Globus pallidus (tissue), 1 donor: Measurements from ENCODE around the gene UBC.
"Not testable (repeated sequence)": the region's sequence is repeated elsewhere in the genome, so short reads cannot be mapped to it uniquely, and the experiment has no call there.

ENCODE experiments used
- DNase-seq: peaks from one replicate; pipeline ENCODE4 v3.0.0-alpha.2; 2015; ENCODE audit warnings: low spot score

Gene UBC

DNA sequence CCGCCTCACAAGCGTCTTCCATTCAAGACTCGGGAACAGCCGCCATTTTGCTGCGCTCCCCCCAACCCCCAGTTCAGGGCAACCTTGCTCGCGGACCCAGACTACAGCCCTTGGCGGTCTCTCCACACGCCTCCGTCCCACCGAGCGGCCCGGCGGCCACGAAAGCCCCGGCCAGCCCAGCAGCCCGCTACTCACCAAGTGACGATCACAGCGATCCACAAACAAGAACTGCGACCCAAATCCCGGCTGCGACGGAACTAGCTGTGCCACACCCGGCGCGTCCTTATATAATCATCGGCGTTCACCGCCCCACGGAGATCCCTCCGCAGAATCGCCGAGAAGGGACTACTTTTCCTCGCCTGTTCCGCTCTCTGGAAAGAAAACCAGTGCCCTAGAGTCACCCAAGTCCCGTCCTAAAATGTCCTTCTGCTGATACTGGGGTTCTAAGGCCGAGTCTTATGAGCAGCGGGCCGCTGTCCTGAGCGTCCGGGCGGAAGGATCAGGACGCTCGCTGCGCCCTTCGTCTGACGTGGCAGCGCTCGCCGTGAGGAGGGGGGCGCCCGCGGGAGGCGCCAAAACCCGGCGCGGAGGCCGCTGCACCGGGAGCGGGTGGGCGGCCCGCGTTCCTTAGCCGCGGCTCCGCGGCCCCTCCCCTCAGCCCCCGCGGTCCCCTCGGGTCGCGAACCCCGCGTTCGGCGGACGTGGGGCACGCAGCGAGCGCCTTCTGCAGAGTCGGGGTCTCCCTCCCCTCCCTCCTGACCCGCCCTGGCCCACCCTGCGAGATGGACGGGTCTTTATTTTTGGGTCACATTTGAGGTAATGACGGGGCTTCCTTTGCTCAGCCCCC, at the start of gene UBC:
Gene UBC, minus strand, starts transcription at position 259 of the 847 bp plus-strand sequence. CDS start 879 bp downstream, outside the sequence.
- peak; percentile 91 for DNase-seq

DNA sequence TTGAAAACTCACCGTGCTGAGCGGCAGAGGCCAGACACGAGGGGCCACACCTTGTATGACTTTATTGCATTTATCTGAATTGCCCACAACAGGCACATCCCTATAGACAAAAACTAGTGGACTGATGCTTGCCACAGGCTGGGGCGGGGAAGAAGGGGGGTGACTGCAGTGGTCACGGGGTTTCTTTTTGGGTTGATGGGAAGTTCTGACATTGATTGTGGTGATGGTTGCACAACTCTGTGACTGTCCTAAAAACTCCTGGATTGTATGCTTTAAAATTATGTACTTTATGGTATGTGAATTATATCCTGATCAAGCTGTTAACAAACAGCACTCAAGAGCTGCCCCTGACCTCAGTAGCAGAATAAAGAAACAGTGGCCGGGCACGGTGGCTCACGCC, 48.8 kb upstream of the UBC start:
- DNase-seq: no peak

DNA sequence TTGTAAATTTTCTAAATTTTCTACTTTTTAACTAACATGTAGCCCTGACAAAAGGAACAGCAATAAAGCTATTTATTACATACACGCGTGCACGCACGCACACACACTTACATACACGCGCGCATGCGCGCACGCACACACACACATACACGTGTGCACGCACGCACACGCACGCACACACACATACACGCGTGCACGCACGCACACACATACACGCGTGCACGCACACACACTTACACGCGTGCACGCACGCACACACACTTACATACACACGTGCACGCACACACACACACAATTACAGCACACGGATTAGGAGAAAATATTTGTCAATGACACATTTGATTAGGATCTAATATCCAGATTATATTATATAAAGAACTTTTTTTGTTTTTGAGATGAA, 46.6 kb upstream of the UBC start:
- DNase-seq: no peak

DNA sequence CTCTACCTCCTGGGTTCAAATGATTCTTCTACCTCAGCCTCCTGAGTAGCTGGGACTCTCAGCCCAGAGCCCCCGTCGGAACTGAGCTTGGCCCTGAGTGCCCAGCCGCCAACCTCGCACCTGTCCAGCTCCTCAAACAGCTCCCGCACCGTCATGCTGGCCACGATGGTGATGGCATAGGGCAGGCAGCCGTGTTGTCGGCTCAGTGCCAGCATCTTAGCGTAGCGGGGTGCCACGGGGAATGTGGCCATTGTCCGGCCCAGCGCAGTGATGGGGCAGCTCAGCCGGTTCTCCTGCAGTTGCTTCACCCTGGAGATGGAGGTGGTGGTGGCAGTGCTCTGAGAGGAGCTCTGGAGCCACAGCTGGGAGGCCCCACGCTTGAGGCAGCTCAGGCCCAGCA, 42.1 kb upstream of the UBC start:
- DNase-seq: no peak

DNA sequence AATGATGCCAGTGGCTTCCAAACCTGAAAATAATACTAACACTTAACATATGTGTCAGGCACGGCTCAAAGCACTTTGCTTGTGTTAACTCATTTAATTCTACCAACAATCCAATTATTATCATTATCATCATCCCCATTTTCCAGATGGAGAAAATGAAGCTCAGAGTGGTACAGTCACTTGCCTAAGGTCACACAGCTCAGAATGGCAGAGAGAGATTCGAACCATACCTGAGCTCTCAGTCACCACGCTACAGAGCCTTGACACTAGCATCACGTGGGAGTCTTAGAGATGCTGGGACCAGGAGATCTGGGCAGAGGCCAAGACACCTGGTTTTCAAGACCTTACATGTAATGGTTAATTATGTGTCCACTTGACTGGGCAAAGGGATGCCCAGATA, 40.3 kb upstream of the UBC start:
- no peak for DNase-seq

DNA sequence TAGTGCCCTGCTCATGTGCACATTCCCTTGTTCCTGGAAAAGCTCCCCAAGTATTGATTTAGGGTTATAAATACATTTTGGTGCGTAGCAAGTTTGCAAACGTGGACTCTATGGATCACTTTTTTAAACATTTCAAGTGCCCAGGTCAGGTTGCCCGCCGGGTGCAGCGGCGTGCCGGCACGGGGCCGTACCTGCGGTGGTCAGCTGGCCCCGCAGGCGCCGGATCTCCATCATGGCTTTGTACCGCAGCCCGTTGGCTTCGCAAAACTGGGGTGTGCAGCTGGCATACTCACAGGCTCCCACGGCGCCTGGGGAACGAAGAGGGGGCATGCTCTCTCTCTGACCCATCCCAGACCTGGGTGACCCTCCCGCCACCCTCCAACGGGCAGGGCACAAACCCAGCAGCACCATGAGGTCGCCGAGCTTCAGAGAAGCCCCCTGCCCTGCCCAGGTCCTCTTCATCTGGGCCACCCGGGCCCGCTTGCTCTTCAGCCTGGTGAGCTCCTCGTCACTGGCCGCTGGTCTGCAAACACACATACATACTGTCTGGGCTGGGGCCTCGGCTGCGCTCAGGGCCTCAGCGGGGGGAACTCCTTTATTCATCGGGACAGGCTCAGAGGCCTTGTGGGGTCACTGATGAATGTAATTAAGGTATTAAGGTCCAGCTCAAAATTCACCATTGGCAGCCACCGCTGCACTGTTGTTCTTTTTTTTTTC, 39.4 kb upstream of the UBC start:
- no peak for DNase-seq

DNA sequence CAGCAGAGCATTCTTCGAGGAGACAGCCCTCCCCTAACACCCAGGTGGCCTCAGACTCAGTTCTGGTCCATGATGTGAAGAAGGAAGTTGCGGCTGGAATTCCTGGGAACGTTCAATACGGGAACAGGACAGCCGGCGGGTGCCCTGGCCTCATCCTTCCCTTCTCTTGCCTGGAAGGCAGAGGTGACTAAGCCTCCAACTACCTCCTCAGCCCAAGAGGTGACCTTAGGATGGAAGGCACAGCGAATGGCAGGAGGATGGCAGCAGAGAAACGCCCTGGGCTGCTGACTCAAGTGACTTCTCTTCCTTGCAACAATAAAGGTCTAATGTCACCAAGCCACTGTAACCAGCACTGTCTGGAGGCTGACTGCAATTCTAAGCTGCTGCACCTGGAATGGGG, 38.4 kb upstream of the UBC start:
- no peak for DNase-seq

DNA sequence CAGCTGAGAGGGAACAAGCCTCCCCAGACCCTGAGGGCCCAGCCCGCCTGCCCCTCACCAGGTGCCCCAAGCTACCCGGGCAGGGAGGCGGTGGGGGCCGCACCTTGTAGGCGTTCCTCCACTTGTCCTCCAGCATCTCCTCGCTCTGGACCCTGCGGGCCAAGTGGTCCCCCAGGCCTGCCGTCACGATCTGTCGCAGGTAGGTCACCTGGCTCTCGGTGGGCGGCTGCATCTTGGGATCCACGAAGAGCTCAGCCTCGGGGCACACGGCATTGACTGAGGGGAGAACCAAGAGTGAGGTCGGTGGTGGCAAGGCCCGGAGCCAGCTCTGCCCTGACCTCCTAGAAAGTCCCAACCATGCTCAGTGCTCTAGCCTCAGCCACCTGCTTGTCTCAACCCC, 37.8 kb upstream of the UBC start:
- no peak for DNase-seq

DNA sequence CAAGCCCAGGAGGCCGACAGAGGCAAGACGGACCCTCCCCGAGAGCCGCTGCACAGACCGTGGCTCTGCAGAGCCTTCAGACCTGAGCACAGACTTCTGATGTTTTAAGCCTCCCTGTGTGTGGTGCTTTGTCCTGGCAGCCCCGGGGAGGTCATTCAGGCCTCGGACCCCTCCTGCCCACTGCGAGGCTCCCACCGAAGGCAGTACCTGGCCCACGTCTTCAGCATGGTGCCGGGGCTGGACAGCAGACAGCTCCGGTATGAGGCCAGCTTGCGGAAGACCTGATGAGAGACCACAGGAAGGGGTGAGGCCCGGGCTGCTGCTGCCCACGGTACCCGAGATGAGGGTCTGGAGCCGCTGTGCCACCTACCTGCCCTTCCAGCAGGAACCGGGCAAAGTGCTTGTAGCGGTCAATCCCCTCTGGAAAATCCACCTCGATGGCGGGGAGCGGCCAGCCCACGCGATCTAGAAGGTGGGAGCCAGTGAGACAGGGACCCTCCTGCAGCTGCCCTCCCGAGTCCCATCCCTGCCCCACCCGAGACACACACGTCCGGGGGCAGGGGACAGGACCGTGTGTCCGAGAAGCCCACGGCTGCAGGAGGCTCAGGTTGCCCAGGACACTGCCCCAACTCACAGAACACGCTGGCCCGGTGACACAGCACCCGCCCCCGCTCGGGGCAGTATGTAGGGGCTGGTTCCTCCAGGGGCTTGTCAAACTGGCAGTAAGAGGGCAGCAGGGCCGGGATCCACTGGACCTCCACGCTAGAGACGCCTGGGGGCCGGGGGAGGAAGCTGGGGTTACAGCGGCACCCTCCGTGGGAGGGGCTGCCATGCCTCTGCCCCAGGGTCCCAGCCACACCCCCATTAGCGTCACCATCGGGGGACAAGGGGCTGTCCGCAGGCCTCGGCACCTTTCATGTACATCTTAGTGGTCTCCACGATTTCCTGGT, 35.6 kb upstream of the UBC start:
- DNase-seq: no peak

DNA sequence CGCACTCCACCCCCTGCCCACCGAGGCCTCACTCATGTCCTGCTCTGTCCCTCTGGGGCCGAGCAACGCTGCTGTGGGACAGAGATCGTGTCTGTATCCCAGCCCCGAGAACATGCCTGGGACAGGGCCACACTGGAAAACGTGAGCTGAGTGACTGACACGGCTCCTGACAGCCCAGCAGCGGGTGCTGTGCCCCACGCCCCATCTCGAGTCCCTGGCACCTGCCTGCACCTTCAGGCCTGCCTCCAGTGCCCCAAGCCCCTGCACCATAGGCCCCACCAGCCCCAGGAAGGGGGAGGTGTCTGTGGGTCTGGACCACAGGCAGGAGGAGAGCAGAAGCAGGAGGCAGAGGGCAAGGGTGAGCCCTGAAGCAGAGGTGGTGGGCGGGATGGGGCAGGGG, 34.6 kb upstream of the UBC start:
- DNase-seq: no peak

DNA sequence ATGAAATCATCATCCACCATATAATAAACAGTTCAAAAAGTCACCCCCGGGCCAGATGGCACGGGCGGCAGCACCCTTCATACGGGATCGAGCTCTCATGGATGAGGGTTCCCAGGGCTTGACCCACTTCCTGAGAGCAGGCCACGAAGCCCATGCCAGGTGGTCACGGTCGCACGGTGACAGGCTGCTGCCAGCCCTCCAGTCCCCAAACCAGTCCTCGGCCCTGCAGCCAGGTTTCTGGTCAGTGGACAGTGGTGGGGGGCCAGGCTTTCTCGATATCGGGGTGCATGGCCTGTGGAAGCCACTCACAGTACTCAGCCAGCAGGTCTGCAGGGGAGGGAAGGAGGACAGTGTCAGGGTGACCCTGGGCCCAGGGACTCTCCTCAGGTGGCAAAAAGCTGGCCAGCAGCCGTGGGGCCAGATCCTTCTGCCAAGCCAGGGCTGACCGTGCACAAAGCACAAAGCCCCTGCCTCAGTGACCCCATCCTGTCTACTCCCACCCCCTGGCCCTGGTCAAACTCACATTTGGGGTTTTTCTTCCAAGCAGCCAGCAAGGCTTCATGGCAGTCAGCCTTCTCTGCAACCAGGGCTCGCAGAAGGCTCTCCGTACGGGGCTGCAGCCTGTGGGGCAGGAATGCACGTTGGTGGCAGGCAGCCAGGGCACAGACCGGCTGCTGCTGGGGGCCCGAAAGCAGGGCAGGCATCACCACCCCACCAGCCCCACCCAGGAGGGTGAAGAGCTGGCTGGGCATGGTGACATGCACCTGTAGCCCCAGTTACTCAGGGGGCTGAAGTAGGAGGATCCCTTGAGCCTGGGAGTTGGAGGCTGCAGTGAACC, 33.3 kb upstream of the UBC start:
- no peak for DNase-seq

DNA sequence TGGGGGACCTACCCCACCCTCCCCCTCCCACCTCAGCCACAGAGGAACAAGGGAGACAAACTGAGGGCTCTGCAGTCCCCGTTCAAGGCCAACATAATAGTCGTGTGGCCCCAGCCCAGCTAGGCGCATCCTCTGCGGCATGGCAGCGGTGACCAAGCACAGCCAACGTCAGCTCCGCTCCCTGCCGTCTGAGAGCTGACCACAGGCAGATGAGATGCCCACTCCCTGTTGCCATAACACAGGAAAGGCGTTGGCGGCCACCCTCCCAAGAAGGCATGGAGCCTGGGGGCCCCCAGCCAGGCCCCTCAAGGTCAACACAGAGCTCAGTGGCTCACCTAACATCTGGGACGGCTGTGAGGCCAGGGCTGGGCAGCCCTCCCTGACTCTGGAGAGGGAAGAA, 32.6 kb upstream of the UBC start:
- DNase-seq: no peak

DNA sequence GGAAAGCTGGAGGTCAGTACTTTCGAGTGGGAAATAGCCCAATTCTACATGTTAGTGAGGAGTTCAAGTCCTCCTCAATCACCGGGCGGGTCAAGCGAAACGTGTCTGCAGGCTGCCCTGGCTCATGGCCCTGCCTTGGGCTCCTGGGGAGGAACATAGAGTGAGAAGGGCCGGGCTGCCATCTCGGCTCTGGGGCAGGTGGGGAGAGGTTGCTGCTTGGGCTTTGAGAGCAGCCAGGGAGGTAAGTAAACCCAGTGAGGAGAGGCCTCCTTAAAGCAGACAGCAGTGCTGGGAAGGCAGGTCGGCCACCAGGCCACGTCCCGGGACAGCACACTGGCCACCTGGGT, 32.0 kb upstream of the UBC start:
- no peak for DNase-seq

DNA sequence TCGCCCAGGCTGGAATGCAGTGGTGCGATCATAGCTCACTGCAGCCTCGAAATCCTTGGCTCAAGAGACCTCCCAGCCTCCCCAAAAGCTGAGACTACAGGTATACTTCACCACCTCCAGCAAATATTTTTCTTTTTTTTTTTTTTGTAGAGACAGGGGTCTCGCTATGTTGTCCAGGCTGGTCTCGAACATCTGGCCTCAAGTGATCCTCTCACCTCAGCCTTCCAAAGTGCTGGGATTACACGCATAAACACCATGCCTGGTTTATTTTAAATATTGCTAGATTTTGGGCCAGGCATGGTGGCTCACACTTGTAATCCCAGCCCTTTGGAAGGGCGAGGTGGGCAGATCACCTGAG, 26.7 kb upstream of the UBC start:
- DNase-seq: no peak

DNA sequence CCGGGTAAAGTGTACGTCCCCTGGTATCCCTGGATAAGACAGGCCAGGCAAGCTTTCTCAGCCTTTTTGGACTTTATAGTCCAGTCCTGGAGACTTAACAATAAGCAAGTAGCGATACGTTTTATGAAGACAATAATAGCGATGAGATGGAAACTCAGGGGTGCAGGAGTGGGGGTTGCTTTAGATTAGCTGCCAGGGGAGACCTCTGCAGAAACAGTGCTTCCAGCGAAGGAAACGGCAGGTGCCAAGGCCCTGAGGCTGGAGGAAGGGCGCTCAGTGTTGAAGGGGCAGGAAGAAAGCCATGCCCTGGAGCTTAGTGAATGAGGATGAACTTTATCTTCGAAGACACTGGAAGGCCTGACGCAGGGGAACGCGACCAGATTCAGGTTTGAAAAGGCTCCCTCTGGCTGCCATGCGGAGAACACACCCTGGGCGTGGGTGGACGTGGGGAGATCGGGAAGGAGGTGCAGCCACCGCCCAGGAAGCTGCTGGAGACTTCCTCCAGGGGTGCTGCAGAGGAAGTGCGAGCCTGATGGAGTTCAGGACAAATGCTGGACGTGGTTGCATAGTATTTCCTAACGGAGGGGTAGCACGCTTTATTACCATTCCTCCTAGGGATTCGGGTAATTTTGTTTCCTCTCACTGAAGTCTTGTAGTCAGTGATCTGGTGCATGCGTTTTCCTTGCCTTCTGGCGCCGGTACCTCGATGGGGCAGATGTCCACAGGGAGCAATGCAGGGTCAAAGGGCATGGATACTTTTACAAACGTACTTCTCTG, 26.1 kb upstream of the UBC start:
- DNase-seq: peak; percentile 87

DNA sequence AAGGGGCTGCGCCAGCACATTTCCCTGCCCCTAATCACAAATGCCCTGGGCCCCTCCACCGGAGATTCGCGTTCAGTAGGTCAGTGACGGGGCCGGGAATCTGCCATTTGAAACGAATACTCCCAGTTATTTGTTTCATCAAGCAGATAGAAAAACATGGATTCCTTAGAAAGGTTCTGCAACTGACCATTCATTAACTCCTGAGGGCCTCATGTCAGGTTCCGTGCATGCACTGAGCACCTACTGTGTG, 25.6 kb upstream of the UBC start:
- no peak for DNase-seq

DNA sequence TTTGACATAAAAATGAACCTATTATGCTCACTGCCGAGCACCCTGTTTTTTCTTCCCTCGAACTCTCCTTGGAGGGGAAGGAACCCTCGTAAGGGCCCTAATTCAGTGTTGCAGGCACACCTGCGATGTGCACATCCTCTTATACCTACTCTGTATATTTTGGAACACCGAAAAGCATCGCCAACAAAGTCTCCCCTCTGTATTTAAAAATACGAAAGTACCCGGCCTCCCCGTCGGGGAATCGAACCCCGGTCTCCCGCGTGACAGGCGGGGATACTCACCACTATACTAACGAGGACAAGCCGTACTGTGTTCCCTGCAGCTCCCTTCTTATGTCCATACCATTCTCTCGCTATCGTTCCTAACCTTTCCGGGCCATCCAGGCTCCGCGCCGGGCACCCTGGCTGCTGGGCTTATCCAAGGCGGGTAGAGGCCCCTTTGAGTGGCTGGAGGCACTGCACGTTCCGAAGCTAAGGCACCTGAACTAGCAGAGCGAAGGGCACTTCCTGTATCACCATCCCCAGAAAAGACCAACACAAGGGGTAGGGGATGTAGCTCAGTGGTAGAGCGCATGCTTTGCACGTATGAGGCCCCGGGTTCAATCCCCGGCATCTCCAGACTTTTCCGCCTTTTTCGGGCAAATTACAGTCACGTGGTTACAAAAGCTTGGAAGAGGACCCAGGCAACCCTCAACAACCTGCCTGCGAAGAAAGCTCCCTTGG, 25.1 kb upstream of the UBC start:
- DNase-seq: peak; percentile 94

DNA sequence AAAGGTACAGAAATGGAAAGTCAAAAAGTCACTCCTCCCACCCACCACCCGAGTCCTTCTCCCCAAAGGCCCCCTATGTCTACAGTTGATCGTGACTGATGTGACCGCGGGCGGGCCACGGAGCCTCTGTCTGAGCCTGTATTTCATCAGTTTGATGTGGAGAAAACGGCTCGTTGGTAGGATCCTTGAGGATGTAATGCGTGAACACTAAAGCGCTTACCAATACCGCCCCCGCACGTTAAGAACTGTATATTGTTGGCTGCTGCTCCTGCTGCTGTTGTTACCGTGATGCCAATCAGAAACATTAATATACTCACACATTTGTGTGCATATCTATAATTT, 24.6 kb upstream of the UBC start:
- peak; percentile 84 for DNase-seq

DNA sequence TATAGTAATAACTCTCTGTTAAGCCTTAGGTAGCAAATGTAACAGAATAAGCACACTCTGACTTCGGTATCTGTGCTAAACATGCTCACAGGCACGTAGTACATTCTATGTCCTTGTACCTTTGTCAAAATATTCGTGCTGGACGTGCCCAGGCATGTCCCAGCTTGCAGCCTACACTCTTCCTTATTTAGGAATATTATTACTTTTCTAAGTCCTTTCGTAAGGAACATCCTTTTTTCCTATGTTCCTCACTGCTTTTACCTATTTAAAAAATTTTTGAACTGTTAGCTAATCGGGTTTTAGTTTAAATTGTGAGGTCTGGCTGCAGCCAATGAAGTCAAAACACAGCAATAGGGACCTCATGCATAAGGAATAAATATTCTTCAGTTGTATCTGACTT, 24.1 kb upstream of the UBC start:
- no peak for DNase-seq

DNA sequence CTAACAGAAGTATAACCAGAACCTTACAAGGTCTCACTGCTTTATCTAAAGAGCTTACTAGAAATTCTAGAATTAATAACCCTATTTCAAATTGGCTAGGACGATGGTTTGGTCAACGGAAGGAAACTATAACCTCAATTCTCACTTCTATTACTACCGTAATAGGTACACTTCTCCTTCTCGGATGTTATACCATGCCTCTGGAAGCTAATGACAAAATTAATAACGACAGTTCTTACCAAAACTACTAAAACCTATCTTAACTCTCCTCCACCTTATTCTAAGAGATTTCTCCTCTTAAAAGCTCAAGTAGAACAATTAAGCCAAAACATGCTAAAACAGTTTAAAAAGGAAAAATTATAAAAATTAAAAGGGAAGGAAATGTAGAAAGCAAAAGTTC, 23.7 kb upstream of the UBC start:
- DNase-seq: no peak

DNA sequence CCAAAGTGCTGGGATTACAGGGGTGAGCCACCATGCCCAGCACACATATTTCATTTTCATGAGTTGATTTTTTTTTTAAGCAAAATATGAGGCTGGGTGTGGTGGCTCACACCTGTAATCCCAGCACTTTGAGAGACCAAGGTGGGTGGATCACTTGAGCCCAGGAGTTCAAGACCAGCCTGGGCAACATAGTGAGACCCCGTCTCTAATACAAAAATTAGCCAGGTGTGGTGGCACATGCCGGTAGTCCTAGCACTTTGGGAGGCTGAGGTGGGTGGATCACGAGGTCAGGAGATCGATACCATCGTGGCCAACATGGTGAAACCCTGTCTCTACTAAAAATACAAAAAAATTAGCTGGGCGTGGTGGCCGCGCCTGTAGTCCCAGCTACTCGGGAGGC, 17.1 kb upstream of the UBC start:
- DNase-seq: not testable (repeated sequence)
